Activated CD8-positive, alpha-beta memory T cell treated with anti-CD3 and anti-CD28 coated beads, Interleukin-2, amount 50 U/mL, for 48 hours (primary cell): ENCODE data around the gene DHRSX.
"Not testable (repeated sequence)": the region's sequence is repeated elsewhere in the genome, so short reads cannot be mapped to it uniquely, and the experiment has no call there.

Source experiments
- DNase-seq: peaks from one replicate; pipeline ENCODE4 v3.0.0-alpha.2; 2020

The DHRSX gene

DNA sequence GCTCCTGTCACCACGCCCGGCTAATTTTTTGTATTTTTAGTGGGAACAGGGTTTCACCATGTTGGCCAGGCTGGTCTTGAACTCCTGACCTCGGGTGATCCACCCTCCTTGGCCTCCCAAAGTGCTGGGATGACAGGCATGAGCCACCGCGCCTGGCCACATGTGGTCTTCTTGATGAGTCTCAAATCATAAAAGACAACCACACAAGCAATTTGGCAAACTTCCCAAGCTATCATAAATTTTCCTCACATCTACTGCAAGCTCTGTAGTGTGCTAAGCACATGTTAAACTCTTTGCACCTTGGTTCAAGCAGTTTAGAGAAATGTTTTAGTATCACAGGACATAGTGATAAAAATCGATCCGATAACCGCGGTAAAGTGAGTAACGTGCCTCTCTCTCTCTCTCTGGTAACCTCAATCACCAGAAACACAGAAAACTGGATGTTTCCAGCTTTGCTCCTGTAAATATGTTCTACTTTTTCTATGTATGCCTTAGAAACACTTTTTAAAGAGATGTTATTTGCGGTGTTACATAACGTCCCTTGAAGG lies 256.8 kb downstream of the DHRSX start:
- no peak for DNase-seq

DNA sequence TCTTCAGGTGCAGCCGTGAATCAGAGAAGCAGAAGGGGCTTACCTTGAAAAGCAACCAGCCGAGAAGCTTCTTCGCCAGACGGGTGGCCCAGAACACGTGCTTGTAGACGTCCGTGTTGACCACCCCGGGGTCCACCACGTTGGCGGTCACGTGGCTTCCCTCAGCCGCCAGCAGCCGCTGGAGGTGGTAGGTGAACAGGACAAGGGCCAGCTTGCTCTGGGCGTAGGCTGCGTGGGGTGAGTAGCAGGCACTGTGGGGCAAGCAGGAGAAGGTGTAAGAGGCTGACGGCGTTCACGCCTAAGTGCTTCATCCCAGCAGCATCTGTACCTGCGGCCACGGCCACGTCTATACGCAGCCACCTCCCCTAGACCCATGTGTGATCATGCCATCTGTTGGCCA lies 257.8 kb downstream of the DHRSX start:
- no peak for DNase-seq

DNA sequence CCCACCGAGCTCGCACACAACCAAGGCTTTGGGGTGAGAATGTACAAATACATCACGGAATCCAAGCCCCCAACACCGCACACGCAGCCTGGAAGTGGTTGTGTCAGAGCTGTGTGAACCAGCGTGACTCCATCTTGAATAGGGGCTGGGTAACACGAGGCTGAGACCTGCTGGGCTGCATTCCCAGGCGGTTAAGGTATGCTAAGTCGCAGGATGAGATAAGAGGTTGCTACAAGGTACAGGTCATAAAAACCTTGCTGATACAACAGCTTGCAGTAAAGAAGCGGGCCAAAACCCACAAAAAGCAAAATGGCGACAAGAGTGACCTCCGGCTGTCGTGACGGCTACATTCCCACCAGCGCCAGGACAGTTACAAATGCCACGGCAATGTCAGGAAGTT lies 258.4 kb downstream of the DHRSX start:
- DNase-seq: no peak

DNA sequence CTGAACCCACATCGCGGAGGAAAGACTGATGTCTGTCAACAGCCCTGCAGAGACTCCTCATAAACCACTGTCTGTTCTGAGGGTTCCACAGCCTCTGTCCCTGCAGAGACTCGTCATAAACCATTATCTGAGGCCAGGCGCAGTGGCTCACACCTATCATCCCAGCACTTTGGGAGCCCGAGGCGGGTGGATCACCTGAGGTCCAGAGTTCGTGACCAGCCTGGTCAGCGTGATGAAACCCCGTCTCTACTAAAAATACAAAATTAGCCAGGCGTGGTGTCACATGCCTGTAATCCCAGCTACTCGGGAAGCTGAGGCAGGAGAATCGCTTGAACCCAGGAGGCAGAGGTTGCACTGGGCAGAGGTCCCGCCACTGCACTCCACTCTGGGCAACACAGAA lies 259.3 kb downstream of the DHRSX start:
- DNase-seq: not testable (repeated sequence)

DNA sequence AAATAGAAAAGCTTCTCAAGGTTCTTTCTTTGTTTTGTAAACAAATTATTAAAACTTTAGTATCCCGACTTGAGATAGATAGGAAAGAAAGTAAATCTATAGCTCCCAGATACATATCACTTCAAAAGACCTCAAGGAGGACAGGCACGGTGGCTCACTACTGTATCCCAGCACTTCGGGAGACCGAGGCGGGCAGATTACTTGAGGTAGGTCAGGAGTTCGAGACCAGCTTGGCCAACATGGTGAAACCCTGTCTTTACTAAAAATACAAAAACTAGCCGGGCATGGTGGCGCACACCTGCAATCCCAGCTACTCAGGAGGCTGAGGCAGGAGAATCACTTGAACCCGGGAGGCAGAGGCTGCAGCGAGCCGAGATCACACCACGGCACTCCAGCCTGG lies 260.0 kb downstream of the DHRSX start:
- not testable (repeated sequence) for DNase-seq

DNA sequence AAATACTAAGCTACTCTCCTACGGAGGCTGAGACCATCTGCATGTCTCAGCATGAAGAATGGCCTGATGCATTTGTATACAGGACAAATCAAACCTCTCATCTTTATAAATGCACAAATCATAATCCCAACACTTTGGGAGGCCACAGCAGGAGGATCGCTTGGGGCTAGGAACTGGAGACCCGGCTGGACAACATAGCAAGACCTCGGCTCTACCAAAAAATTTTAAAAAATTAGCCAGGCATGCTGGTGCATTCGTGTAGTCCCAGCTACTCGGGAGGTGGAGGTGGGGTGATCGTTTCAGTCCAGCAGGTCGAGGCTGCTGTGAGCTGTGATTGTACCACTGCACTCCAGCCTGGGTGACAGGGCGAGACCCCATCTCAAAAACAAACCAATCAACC lies 262.8 kb downstream of the DHRSX start:
- no peak for DNase-seq

DNA sequence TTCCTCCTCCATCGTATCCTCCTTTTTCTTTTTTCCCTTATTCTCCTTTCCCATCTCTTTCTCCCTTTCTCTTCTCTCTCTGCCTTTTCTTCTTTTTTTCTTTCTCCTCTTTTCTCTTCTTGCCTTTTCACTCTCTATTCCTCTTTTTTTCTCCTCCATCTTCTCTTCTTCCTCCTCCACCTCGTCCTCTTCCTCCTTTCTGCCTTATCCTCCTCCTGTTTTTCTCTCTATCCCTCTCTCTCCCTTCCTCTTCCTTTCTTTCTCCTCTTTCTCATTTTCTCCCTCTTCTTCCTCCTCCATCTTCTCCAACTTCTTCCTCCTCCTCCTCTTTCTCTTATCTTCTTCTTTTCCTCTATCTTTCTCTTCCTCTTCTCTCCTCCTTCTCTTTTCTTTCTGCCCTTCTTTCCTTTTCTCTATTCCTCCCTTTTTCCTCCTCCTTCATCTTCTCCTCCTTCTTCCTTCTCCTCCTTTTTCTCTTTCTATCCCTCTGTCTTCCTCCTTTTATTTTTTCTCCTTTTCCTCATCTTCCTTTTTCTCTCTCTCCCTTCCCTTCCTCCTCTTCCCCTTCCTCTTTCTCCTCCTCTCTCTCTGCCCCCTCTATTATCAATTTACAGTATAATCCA lies 269.1 kb downstream of the DHRSX start:
- no peak for DNase-seq

DNA sequence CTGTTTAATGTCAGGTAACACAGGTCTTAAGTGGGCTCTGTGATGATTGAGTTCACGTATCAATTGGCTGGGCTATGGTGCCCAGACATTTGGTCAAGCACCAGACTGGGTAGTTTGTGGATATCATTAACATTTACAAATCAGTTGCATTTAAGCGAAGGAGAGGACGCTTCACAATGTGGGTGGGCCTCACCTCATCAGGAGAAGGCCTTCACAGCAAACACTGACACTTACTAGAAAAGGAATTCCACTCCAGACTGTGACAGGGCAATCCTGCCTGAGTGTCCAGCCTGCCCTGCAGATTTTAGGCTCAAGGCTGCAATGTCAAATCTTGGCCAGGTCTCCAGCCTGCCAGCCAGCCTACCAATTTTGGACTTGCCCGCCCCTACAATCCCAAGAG lies 270.3 kb downstream of the DHRSX start:
- DNase-seq: no peak

DNA sequence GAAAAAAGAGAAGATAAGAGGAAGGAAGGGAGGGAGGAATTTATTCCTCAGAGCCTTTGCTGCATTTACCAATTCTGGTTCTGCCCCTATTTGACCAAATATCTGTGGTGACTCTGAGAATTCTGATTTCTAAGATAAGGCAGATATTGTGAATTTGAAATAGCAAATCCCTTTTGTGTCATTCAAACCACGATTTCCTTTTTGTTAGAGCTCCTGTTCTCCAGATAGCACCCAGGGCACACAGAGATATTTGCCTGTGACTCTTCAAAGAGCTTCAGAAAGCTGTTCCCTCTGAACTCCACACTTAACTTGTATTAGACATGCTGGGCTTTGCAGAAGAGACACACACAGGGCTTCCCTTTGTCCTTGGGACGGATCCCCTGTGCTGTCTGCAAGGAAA lies 272.2 kb downstream of the DHRSX start:
- no peak for DNase-seq

DNA sequence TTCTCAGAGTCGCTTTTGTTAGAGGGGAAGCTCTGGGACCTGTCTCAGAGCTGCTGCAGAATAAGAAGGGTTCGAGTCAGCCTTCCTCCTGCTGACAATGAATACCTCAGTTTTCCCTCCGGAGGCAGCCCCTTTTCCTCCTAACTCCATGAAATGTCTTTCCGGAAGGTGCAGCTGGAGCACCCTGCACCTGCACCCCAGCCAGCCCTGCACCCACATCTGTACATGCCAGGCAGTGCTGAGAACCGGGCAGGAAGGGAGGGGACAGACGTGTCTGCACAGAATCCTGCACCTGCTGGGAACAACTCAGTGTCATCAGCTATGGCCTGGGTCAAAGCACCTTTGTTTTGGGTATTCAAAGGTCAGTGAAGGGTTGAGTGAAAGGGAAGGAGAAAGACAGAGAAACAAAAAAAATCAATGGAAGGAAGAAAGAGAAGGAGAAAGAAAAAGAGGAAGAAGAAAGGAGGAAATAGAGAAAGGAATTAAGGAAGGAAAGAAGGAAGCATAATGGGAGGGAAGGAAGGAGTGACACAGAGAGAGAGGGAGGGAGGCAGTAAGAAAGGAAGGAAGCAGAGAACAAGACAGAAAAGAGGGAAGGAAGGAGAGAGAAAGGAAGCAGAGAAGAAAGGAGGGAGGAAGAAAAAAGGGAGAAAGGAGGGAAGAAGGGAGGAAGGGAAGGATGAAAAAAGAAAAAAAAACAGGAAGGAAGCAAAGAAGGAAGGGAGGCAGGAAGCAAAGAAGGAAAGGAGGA lies 273.7 kb downstream of the DHRSX start:
- DNase-seq: no peak

DNA sequence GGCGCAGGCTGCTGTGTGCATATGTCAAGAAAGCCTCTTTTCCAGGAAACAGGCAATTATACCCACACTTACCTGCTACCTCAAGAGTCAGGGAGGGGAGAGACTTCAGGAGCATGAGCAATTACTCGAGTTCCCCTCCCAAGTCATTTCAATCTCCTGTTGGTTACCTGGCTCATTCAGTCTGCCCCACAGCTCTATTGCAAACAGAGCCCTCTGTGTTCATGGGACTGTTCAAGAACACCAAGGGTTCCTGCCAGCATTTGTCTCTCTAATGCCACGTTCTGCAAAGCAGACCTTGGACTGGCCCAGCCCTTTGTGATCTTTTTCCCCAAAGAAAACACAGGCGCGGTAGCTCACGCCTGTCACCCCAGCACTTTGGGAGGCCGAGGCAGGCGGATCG lies 274.6 kb downstream of the DHRSX start:
- DNase-seq: no peak

DNA sequence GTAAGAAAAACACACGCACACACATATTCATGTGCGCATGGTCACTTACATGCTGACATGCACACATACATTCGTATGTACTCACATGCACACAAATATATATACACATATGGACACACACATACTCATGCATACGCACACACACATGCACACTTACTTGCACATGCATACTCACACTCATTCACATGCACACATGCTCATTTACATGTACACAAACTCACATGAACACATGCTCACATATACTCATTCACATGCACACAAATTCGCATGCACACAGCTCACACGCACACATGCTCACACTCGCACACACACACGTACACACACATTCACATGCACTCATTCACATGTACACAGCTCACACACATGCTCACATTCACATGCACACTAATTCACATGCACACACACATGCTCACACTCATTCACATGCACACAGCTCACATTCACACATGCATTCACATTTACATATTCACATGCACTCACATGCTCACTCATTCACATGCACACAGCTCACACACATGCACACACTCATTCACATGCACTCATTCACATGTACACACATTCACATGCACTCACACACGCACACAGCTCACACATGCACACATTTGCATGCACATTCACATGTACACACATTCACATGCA lies 276.1 kb downstream of the DHRSX start:
- DNase-seq: no peak

DNA sequence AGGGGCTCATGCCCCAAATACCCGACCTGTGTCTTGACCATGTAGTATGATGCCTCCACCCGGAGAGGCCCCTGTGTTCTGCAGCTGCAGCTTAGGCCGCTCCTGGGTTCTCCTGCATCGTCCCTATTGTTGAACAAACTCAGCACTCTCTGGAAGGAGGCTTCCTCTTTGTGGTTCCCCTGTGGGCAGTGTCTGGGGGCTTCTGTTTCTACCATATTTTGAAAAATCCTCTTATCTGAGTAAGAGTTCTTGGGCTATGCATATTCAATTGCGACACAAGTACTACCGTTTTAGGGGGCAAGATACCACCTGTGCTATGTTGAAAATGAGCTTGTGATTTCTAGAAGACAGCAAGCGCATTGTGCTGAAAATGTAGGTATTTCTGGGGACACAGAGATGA lies 276.6 kb downstream of the DHRSX start:
- DNase-seq: no peak

DNA sequence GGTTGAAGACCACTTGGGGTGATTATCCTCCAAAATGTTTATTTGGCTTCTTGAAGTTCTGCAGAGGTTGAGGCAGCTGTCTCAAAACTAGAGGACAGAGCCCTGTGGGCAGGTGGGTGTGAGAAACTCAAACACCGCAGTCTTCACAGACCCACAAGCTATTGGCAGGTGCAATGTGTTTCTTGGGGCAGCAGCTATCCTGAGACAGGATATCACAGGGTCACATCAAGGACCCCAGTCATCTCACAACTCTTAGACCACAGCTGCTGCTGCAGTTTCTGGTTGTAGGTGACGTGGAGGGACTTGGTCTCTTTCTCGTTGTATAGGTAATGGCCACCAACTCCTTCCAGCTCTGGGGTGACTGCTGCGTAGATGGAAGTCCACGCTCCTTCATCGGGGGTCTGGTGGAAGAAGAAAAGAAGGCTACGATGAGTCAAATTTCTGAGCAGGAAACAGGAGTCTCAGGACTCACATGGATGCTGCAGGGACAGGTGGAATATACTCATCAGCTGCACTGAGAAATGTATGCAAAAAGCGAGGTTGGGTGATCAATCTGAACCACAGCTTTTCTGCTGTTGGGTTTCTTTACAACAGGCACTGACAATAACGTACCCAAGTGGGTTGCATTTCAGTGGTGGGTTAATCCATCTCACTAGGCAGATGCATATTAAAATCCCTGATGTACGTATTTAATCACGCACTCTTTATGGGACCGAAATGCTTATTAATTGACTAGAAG lies 279.8 kb downstream of the DHRSX start:
- no peak for DNase-seq

DNA sequence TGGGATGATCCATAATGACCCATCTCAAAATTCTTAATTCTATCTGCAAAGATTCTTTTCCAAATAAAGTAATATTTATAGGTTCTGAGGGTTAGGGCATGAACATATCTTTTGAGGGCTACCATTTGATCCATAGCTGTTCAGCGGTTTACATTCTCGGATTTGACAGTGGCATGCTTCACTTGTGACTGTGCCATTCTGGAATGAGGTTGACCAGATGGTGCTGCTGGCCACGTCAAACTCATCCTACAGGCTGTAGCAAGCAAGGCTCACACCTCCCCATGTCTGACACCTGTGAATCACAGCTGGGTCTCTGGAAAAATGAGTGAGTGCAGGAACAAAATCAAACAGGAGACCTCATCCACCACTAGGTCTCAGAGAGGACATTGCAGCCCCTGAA lies 280.5 kb downstream of the DHRSX start:
- DNase-seq: no peak

DNA sequence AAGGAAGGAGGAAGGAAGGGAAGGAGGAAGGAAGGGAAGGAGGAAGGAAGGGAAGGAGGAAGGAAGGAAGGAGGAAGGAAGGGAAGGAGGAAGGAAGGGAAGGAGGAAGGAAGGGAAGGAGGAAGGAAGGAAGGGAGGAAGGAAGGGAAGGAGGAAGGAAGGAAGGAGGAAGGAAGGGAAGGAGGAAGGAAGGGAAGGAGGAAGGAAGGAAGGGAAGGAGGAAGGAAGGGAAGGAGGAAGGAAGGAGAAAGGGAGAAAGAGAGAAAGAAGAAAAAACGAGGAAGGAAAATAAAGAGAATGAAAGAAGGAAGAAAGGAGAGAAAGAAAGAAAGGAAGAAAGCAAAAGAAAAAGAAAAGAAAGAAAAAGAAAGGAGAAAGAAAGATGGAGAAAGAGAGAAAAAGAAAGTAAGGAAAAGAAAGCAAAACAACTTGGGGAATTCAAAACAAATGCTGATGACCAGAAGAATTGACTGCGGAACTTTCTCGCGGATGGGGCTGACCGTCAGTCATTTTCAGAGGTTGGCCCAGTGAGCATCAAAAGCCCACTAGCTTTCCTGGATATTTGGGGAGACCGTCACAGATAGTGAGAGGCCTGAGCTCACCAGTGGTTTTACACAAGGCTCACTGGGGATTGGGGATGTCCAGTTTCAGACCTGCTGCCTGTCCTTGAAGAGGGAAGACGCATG lies 286.5 kb downstream of the DHRSX start:
- DNase-seq: not testable (repeated sequence)

DNA sequence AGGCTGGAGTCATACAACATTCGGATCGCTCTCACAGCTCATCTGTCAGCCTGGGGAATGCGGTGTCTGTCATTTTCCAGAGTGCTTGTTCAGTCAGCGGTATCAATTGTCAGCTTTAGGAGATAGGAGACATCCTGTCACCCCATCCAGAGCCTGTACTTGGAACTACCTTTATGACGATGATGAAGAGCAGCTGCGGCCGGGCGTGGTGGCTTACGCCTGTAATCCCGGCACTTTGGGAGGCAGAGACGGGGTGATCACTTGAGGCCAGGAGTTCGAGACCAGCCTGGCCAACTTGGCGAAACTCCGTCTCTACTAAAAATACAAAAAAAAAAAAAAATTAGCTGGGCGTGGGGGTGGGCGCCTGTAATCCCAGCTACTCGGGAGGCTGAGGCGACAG lies 289.1 kb downstream of the DHRSX start:
- DNase-seq: not testable (repeated sequence)

DNA sequence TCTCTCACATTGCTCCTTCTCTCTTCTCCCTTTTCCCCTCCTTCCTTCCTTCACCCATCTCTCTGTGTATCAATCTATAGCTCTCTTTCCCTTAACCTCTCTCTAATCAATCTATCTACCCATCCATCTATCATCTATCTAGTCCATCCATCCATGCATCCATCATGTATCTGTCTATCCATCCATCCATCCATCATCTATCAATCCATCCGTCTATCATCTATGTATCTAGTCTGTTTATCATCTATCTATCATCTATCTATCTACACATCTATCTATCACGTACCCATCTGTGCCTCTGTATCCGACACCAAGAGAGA lies 307.5 kb downstream of the DHRSX start:
- DNase-seq: no peak

DNA sequence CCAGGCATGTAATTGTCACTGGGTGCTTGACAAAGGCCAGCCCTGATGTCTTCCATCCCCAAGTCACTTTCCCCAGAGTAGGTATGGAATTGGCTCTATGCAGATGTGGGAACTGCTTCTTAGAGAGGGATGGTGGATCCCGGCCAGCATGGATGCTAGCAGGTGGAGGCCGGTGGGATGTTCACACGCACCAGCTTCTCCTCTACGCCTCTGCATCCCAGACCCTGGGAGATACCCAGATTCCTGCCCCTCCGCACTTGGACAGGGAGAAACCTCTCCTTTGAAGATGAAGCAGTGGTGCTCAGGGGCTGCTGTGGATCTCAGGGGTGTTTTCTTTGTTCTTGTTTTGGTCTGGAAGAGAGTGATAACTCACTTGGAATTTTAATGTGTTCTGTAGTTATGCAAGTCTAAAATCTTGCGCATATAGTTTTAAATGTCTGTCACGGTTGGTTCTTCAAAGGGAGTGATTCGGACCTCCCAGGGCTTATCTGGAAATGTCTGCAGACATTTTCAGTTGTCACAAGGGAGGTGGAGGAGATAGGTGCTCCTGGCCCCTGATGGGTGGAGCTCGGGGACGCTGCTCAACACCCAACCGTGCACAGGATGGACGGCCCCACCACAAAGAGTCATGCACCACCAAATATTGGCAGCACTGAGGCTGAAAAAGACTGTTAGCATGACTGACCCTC lies 308.0 kb downstream of the DHRSX start:
- DNase-seq: no peak

DNA sequence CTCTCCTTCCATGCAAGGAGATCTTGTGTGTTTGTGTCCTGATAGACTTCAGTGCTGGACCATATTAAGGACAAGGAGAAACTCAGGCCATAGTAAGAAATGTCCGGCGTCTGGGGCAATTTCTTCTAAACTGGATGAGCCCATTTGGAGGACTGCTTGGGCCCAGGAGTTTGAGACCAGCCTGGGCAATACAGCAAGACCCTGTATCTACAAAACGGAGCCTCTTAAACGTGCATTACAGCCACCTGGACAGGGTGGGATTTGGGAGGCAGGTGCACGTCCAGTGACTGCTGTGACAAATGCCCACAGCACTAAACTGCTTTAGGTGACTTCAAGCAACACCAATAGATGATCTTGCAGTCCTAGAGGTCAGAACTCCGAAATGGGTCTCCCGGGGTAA lies 311.9 kb downstream of the DHRSX start:
- no peak for DNase-seq

DNA sequence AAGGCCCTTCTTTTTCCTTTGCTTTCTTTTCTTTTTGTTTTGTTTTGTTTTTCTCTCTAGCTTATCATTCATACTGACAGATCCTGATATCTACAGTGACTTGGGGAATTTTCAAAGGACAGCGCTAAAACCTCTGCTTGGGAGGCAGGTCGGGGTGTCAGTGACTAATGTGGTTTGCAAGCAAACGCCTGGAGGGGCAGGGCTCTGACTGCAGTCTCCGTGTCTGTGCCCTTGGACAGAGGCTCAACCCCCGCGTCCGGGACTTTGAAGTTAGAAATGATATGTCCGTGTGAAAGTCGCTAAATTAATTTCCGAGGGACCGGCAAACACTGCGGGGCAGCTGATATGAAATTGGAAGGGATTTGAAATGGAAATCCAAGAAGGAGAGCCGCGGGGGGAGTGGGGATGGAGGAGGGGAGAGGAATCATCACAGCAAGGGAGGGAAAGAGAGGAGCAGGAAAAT lies 312.4 kb downstream of the DHRSX start:
- DNase-seq: no peak
